ENCODE results near the gene NACC1. TPM values are rescaled to one million over a fixed set of nuclear protein-coding genes. Genes with fewer than 3 reads are reported as not detected.

NACC1 gene
- total RNA-seq, 1 donor from 2014 or later, result 22.6 TPM

DNA sequence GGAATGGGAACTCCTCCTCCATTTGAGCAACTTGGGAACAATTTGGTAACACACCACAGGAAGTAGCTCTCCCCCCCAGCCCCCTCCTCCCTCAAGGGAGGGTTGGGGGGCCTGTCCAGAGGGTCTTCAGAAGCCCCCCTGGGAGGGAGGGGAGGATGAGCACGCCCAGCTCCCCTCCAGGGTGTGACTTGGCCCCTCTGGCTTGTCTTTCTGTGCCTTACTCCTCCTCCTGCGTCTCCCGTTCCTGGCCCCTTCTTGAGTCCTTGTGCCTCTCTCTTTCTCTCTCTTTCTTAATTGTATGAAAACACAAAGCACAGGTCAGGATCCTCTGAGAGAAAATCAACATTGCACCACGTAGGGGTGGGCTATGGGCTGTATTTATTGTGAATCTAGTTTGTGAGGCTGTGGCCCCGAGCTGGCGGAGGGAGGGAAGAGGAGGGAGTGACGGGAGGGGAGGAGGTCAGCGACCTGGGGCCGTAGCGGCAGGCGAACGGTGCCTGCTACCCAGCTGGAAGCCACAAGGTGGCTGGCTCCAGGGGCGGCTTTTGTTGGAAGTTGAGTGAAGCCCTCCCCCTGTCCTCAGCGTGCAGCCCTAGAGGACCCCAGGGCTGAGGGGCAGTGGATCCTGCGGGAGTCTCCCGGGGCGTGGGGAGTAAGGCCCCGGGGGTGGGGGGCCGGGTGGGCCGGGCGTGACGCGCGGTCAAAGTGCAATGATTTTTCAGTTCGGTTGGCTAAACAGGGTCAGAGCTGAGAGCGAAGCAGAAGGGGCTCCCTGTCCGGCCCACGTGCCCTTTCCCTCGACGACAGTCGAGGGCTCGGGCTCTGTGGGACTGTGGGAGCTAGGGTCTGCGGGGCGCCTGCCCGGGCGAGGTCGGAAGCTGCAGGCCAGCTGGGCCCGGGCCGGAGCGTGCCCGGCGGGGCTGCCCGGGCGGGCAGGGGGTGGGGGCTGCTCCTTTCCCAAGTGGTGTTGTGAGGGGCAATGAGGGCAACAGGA lies 21.8 kb upstream of the NACC1 start:
- DNase-seq (ENCODE audit: extremely low spot score in 2 of 2), result no peak
- intact Hi-C loops (cut with DNase I), result no loop called here
- Histone ChIP-seq H3K27me3 (no peaks in the 10 kb centered on the region), H3K4me1 (peaks cover 82% of the 10 kb centered on the region), H3K4me3 (peak overlapping the region; percentile 6 to 21), H3K36me3 (no peaks in the 10 kb centered on the region), H3K27ac (peak overlapping the region; percentile 90), H3K9me3 (no peaks in the 10 kb centered on the region)
- TF ChIP-seq, protein P1, sequence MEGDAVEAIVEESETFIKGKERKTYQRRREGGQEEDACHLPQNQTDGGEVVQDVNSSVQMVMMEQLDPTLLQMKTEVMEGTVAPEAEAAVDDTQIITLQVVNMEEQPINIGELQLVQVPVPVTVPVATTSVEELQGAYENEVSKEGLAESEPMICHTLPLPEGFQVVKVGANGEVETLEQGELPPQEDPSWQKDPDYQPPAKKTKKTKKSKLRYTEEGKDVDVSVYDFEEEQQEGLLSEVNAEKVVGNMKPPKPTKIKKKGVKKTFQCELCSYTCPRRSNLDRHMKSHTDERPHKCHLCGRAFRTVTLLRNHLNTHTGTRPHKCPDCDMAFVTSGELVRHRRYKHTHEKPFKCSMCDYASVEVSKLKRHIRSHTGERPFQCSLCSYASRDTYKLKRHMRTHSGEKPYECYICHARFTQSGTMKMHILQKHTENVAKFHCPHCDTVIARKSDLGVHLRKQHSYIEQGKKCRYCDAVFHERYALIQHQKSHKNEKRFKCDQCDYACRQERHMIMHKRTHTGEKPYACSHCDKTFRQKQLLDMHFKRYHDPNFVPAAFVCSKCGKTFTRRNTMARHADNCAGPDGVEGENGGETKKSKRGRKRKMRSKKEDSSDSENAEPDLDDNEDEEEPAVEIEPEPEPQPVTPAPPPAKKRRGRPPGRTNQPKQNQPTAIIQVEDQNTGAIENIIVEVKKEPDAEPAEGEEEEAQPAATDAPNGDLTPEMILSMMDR (IDR thresholded peaks at IDR 0.05), result no peak
- TF ChIP-seq POLR2AphosphoS5 (IDR thresholded peaks at IDR 0.05; ENCODE audit: insufficient read depth in 1 of 2, low read depth in 1 of 2) (peak in 1 of 2 donors; percentile 37), POLR2A (IDR thresholded peaks at IDR 0.05) (no peak)

DNA sequence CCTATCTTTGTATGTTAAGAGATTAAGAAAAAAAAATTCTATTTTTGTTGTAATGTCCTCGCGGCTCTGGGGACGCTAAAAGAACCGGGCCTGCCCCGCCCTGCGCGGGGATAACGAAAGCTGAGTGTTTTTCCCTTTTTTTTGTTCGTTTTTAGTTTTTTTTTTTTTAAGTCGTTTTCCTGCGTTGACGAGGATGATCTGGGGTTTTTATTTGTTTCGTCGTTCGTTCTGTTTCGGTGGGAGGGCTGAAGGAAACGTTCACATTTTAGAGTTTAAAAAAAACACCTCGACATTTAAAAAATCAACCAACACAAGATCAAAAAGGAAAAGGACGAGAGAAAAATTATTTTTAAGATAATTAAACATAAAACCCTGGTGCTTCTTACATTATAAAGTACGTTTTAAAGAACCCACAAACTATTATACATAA lies 21.0 kb upstream of the NACC1 start:
- H3K4me3 ChIP-seq, result peak overlapping the region; percentile 36 to 39
- H3K9me3 ChIP-seq, result no peaks in the 10 kb centered on the region
- no peaks in the 10 kb centered on the region for H3K27me3 ChIP-seq
- intact Hi-C loops (cut with DNase I), result no loop called here
- H3K27ac ChIP-seq, result peak overlapping the region; percentile 90
- peaks cover 82% of the 10 kb centered on the region for H3K4me1 ChIP-seq
- H3K36me3 ChIP-seq, result no peaks in the 10 kb centered on the region
- no peak for DNase-seq (ENCODE audit: extremely low spot score in 2 of 2)
- TF ChIP-seq POLR2AphosphoS5 (IDR thresholded peaks at IDR 0.05; ENCODE audit: insufficient read depth in 1 of 2, low read depth in 1 of 2) (no peak), POLR2A (IDR thresholded peaks at IDR 0.05) (no peak)
- TF ChIP-seq, protein P1 (IDR thresholded peaks at IDR 0.05), result no peak

DNA sequence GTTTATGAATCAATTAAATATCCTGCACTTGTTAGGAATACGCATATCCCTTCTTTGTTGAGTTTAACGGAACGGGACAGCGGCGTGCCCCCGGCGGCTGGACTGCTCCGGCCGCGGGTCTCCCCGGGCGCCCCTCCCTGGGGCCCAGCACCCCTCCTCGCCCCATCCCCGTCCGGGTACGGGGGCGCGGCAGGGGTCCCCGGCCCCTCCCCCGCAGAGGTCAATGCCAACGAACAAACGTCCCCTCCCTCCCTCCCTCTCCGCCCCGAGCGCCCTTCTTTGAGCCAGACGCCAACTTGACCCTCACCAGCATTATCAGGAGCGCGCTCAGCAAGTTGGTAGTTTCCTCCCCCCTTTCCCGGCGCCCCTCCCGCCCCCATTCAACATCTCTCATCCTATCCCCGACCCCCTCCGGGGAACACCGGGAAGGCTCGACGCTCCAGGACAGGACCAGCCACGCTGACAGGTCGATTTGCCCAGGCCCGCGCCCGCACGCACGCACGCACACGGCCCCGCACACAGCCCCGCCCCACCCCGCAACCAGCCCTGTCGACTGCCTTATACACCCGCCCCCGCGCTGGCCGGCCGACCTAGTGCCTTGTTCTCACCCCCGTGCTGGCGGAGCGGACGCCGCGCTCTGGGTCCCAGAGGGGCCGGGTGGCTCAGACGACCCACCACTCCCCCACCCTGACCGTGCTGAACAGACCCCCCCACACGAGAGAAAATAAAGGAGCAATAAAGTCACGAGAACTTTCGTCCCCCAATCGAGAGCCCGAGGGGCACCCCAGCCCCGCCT lies 20.4 kb upstream of the NACC1 start:
- intact Hi-C loops (cut with DNase I), result no loop called here
- H3K4me3 ChIP-seq, result peak overlapping the region; percentile 36 to 39
- TF ChIP-seq POLR2AphosphoS5 (IDR thresholded peaks at IDR 0.05; ENCODE audit: insufficient read depth in 1 of 2, low read depth in 1 of 2), result no peak
- TF ChIP-seq POLR2A (IDR thresholded peaks at IDR 0.05), result no peak
- TF ChIP-seq, protein P1 (IDR thresholded peaks at IDR 0.05), result no peak
- peaks cover 82% of the 10 kb centered on the region for H3K4me1 ChIP-seq
- H3K36me3 ChIP-seq, result no peaks in the 10 kb centered on the region
- no peak for DNase-seq (ENCODE audit: extremely low spot score in 2 of 2)
- peak overlapping the region; percentile 90 for H3K27ac ChIP-seq
- no peaks in the 10 kb centered on the region for H3K9me3 ChIP-seq
- H3K27me3 ChIP-seq, result no peaks in the 10 kb centered on the region

DNA sequence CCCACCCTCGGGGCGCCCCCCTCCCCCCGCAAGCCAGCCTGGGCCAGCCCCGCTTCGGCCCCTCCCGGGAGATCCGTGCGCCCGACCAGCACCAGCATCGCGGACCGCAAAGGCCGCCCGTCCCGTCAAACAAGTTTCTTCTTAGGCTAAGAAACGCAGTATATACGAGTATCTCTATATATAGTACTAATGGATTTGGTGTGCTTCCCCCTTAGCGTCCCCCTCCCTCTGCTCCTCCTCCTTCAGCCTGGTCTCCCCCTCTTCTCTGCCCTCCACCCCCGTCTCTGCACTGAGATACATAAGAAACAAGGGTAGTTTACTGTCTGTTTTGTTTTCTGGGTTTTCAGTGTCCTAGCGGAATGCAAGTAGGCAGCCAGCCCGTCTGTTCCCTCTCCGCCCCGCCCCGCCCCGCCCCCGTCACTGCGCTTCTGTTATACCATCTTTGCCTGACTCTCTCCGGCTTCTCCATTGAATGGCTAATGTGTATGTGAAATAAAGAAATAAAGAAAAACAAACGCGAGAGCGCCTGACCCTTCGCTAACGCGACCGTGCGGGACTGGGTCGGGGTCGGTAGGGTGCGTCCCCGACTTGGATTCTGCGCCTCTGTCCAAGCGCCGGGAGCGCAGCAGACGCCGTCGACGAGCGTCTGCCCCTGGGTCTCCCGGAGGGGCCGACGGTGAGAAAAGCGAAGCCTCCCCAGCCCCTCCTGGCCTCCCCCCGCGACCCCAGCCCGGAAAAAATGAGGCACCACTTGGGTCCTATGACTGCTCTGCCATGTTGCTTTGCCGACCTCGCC lies 19.6 kb upstream of the NACC1 start:
- no peaks in the 10 kb centered on the region for H3K27me3 ChIP-seq
- intact Hi-C loops (cut with DNase I), result no loop called here
- H3K4me3 ChIP-seq, result peak overlapping the region; percentile 36 to 39
- peaks cover 82% of the 10 kb centered on the region for H3K4me1 ChIP-seq
- H3K36me3 ChIP-seq, result no peaks in the 10 kb centered on the region
- no peak for DNase-seq (ENCODE audit: extremely low spot score in 2 of 2)
- TF ChIP-seq POLR2A (IDR thresholded peaks at IDR 0.05), result no peak
- TF ChIP-seq, protein P1 (IDR thresholded peaks at IDR 0.05), result no peak
- no peak for TF ChIP-seq POLR2AphosphoS5 (IDR thresholded peaks at IDR 0.05; ENCODE audit: insufficient read depth in 1 of 2, low read depth in 1 of 2)
- H3K27ac ChIP-seq, result peak overlapping the region; percentile 90
- H3K9me3 ChIP-seq, result no peaks in the 10 kb centered on the region

Data from vagina (tissue), 2 donors.